ENCODE results near the gene PSTK. TPM values are rescaled to one million over a fixed set of nuclear protein-coding genes. Genes with fewer than 3 reads are reported as not detected.

Gene PSTK
- total and polyA plus RNA-seq, 9 of the 15 experiments (the other 6 are each of a cell fraction or from before 2014, with no cell fraction given) = 13.2 to 49.7 (median 18.9) TPM

GRCh38 chr10:122980209-122981065, at the start of gene PSTK (continued):
- 0 out of 2 replicates have a peak, but pooled peaks have one; percentile 13 for TF ChIP-seq THAP12 (CRISPR knock-in tag; IDR thresholded peaks at IDR 0.05)
- TF ChIP-seq SAFB (IDR thresholded peaks at IDR 0.05; ENCODE audit: borderline replicate concordance, low read depth, low read length) = no peak
- no peak for TF ChIP-seq KDM4B (IDR thresholded peaks at IDR 0.05; ENCODE audit: borderline replicate concordance in 2 of 2, low read depth in 1 of 2)
- no peak for TF ChIP-seq NR0B1 (IDR thresholded peaks at IDR 0.05; ENCODE audit: partially characterized antibody)
- TF ChIP-seq KDM1A (IDR thresholded peaks at IDR 0.05) = no peak
- TF ChIP-seq ZNF77 (CRISPR knock-in tag; IDR thresholded peaks at IDR 0.05) = no peak
- no peak for TF ChIP-seq ZFP91 (CRISPR knock-in tag; IDR thresholded peaks at IDR 0.05)
- no peak for TF ChIP-seq RUNX1 (IDR thresholded peaks at IDR 0.05; ENCODE audit: low read depth)
- no peak for TF ChIP-seq ZNF696 (CRISPR knock-in tag; conservative IDR thresholded peaks at IDR 0.05)
- no peak for TF ChIP-seq ZNF764 (CRISPR knock-in tag; IDR thresholded peaks at IDR 0.05; ENCODE audit: low read depth)
- TF ChIP-seq ZBTB7A (IDR thresholded peaks at IDR 0.05; ENCODE audit: borderline replicate concordance, control insufficient read depth, low read depth, low read length) = no peak
- TF ChIP-seq MYNN (IDR thresholded peaks at IDR 0.05) = 0 out of 2 replicates have a peak, but pooled peaks have one; percentile 37
- no peak for TF ChIP-seq MYNN (CRISPR knock-in tag; IDR thresholded peaks at IDR 0.05)
- no peak for TF ChIP-seq MCM2 (IDR thresholded peaks at IDR 0.05; ENCODE audit: low read depth)
- 0 out of 4 replicates have a peak, but pooled peaks of 1 of the 2 experiments have one; percentile 31 for TF ChIP-seq SRF (CRISPR knock-in tag; IDR thresholded peaks at IDR 0.05)
- no peak for TF ChIP-seq E2F1 (CRISPR knock-in tag; IDR thresholded peaks at IDR 0.05)
- 0 out of 2 replicates have a peak, but pooled peaks have one; percentile 20 for TF ChIP-seq ZKSCAN1 (IDR thresholded peaks at IDR 0.05; ENCODE audit: low read depth, low read length)
- TF ChIP-seq GABPB1 (CRISPR knock-in tag; IDR thresholded peaks at IDR 0.05) = peak; percentile 71
- TF ChIP-seq SMAD3 (CRISPR knock-in tag; conservative IDR thresholded peaks at IDR 0.05) = no peak
- TF ChIP-seq NR2F6 (CRISPR knock-in tag; IDR thresholded peaks at IDR 0.05) = no peak
- no peak for TF ChIP-seq NUFIP1 (IDR thresholded peaks at IDR 0.05; ENCODE audit: partially characterized antibody)
- no peak for TF ChIP-seq SIN3A (IDR thresholded peaks at IDR 0.05; ENCODE audit: borderline replicate concordance in 2 of 2, control insufficient read depth in 1 of 2, low read depth in 2 of 2, low read length in 2 of 2)

Data from K562 (cell line).